HUES6 (cell line): ENCODE measurements around the gene MGAT3.

ENCODE experiments used
- H3K27ac ChIP-seq: 2 replicates; pipeline ENCODE4 v1.7.0; 2013; ENCODE audit warnings: low read depth, mild to moderate bottlenecking, low read length, inconsistent platforms
- H3K27me3 ChIP-seq: 2 replicates; pipeline ENCODE4 v1.6.1; 2013; ENCODE audit warnings: low read length; ENCODE audit not compliant: control insufficient read depth, insufficient read depth
- H3K36me3 ChIP-seq: 2 replicates; pipeline ENCODE4 v1.6.1; 2013; ENCODE audit warnings: low read length; ENCODE audit not compliant: control insufficient read depth, insufficient read depth
- H3K4me1 ChIP-seq: 2 replicates; pipeline ENCODE4 v1.6.1; 2013; ENCODE audit warnings: low read length; ENCODE audit not compliant: control insufficient read depth, insufficient read depth
- H3K4me3 ChIP-seq: 2 replicates; pipeline ENCODE4 v1.5.1; 2013; ENCODE audit warnings: low read depth, low read length
- H3K9ac ChIP-seq: one replicate; pipeline ENCODE4 v1.6.1; 2013; ENCODE audit warnings: mild to moderate bottlenecking, low read length
- H3K9me3 ChIP-seq: 2 replicates; pipeline ENCODE4 v1.6.1; 2013; ENCODE audit warnings: low read depth, low read length; ENCODE audit not compliant: control insufficient read depth, insufficient read depth

MGAT3 gene

GRCh38 chr22:39486951-39487825 is 30.4 kb downstream of the MGAT3 start:
- H3K27me3 ChIP-seq: no peaks in the 10 kb centered on the region; the same call in 1 of the 2 replicates
- H3K36me3 ChIP-seq: peaks cover 4% of the 10 kb centered on the region; the same call in 1 of the 2 replicates
- H3K27ac ChIP-seq: no peak overlapping the region
- H3K9ac ChIP-seq: no peak overlapping the region
- no peak overlapping the region for H3K4me3 ChIP-seq
- no peaks in the 10 kb centered on the region for H3K4me1 ChIP-seq
- no peaks in the 10 kb centered on the region for H3K9me3 ChIP-seq

DNA sequence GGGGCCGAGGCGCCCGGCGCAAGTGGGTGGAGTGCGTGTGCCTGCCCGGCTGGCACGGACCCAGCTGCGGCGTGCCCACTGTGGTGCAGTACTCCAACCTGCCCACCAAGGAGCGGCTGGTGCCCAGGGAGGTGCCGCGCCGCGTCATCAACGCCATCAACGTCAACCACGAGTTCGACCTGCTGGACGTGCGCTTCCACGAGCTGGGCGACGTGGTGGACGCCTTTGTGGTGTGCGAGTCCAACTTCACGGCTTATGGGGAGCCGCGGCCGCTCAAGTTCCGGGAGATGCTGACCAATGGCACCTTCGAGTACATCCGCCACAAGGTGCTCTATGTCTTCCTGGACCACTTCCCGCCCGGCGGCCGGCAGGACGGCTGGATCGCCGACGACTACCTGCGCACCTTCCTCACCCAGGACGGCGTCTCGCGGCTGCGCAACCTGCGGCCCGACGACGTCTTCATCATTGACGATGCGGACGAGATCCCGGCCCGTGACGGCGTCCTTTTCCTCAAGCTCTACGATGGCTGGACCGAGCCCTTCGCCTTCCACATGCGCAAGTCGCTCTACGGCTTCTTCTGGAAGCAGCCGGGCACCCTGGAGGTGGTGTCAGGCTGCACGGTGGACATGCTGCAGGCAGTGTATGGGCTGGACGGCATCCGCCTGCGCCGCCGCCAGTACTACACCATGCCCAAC is 31.2 kb downstream of the MGAT3 start:
- no peak overlapping the region for H3K9ac ChIP-seq
- no peaks in the 10 kb centered on the region for H3K4me1 ChIP-seq
- no peaks in the 10 kb centered on the region for H3K27me3 ChIP-seq
- no peak overlapping the region for H3K27ac ChIP-seq
- no peak overlapping the region for H3K4me3 ChIP-seq
- H3K9me3 ChIP-seq: no peaks in the 10 kb centered on the region
- H3K36me3 ChIP-seq: peaks cover 4% of the 10 kb centered on the region; the same call in 1 of the 2 replicates

DNA sequence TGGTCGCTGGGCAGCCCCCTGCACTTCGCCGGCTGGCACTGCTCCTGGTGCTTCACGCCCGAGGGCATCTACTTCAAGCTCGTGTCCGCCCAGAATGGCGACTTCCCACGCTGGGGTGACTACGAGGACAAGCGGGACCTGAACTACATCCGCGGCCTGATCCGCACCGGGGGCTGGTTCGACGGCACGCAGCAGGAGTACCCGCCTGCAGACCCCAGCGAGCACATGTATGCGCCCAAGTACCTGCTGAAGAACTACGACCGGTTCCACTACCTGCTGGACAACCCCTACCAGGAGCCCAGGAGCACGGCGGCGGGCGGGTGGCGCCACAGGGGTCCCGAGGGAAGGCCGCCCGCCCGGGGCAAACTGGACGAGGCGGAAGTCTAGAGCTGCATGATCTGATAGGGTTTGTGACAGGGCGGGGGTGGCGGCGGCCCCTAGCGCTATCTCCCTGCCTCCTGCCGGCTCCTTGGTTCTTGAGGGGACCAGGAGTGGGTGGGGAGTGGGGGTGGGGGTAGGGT is 31.8 kb downstream of the MGAT3 start:
- no peak overlapping the region for H3K4me3 ChIP-seq
- H3K27me3 ChIP-seq: no peaks in the 10 kb centered on the region; the same call in 1 of the 2 replicates
- H3K36me3 ChIP-seq: peaks cover 4% of the 10 kb centered on the region; the same call in 1 of the 2 replicates
- no peak overlapping the region for H3K9ac ChIP-seq
- H3K27ac ChIP-seq: no peak overlapping the region
- no peaks in the 10 kb centered on the region for H3K9me3 ChIP-seq
- no peaks in the 10 kb centered on the region for H3K4me1 ChIP-seq

- Histone ChIP-seq H3K36me3 (peaks cover 4% of the 10 kb centered on the region; the same call in 1 of the 2 replicates), H3K4me1 (no peaks in the 10 kb centered on the region), H3K9ac (no peak overlapping the region), H3K27me3 (peaks cover 5% of the 10 kb centered on the region; the same call in 1 of the 2 replicates), H3K9me3 (no peaks in the 10 kb centered on the region), H3K4me3 (no peak overlapping the region), H3K27ac (no peak overlapping the region)
Observed at GRCh38 chr22:39489094-39490068, 32.6 kb downstream of the MGAT3 start.

GRCh38 chr22:39490135-39490798 is 33.5 kb downstream of the MGAT3 start:
- Histone ChIP-seq H3K4me3 (no peak overlapping the region), H3K36me3 (peaks cover 4% of the 10 kb centered on the region; the same call in 1 of the 2 replicates), H3K27ac (no peak overlapping the region), H3K9me3 (no peaks in the 10 kb centered on the region), H3K27me3 (peaks cover 11% of the 10 kb centered on the region; the same call in 1 of the 2 replicates), H3K9ac (no peak overlapping the region), H3K4me1 (no peaks in the 10 kb centered on the region)

GRCh38 chr22:39490966-39491680 is 34.3 kb downstream of the MGAT3 start:
- Histone ChIP-seq H3K4me3 (no peak overlapping the region), H3K27ac (no peak overlapping the region), H3K9me3 (no peaks in the 10 kb centered on the region), H3K27me3 (peaks cover 11% of the 10 kb centered on the region; the same call in 1 of the 2 replicates), H3K9ac (no peak overlapping the region), H3K36me3 (peaks cover 4% of the 10 kb centered on the region; the same call in 1 of the 2 replicates), H3K4me1 (no peaks in the 10 kb centered on the region)

DNA sequence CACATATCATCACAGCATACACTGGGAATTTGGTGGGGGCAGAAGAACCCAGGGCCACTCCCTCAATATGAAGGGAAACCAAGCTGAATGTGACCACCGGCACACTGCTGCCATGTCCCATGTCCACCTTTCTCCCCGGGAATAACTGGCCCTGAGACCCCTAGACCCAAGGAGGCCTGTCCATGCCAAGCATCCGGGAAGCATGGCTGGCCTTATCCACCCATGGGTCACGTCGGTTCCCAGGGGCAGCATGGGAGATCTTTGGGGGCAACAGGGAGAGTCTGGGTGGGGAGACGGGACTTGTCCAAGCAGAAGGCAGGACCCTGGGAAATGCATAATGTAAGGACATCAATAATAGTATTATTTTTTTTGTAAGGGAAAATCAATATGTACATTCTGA is 34.9 kb downstream of the MGAT3 start:
- Histone ChIP-seq H3K9me3 (no peaks in the 10 kb centered on the region), H3K27me3 (peaks cover 11% of the 10 kb centered on the region; the same call in 1 of the 2 replicates), H3K27ac (no peak overlapping the region), H3K36me3 (peaks cover 4% of the 10 kb centered on the region; the same call in 1 of the 2 replicates), H3K4me1 (no peaks in the 10 kb centered on the region), H3K4me3 (no peak overlapping the region), H3K9ac (no peak overlapping the region)

DNA sequence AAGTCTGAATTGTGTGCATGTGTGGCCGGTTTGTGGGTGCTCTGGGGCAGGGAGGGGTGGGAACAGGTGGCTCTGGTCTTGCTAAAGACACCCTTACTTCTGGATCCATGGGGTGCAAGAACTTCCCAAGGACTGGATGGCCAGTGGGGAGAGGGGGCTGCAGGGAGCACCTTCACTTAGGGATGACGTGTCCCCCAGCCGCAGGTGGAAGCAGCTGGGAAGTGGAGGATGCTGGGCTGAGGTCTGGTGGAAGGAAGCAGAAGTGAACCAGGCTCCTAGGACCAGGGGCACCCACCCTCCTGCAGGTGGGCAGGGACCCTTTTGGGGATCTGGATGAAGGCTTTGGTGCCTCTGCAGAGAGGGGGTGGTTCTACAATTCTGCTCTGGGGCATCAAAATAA is 35.4 kb downstream of the MGAT3 start:
- Histone ChIP-seq H3K9ac (no peak overlapping the region), H3K4me3 (no peak overlapping the region), H3K36me3 (peaks cover 4% of the 10 kb centered on the region; the same call in 1 of the 2 replicates), H3K9me3 (no peaks in the 10 kb centered on the region), H3K27me3 (peaks cover 12% of the 10 kb centered on the region), H3K27ac (no peak overlapping the region), H3K4me1 (no peaks in the 10 kb centered on the region)

DNA sequence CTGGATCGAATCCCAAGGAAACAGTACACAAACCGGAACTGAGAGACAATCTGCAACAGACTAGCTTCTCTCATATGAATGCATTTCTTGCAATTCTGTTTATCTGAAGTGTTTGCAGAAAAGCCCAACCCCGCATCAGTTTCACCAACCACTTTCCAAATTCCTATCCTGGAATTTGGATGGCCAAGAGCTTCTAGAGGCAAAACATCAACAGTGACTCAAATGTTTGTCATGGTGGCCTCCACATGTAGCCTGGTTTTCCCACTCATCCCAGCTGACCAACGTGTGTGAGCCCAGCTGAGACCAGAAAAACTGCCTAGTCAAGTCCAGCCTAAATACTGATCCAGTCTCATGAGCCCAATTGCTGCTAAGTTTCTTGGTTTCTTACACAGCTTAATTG is 36.9 kb downstream of the MGAT3 start:
- H3K9me3 ChIP-seq: no peaks in the 10 kb centered on the region
- no peak overlapping the region for H3K9ac ChIP-seq
- H3K36me3 ChIP-seq: no peaks in the 10 kb centered on the region
- H3K27ac ChIP-seq: no peak overlapping the region
- peaks cover 2% of the 10 kb centered on the region; the same call in 1 of the 2 replicates for H3K4me1 ChIP-seq
- no peak overlapping the region for H3K4me3 ChIP-seq
- peaks cover 25% of the 10 kb centered on the region for H3K27me3 ChIP-seq
